ENCODE data around the gene SH2D2A. TPM values are rescaled to one million over a fixed set of nuclear protein-coding genes. Genes with fewer than 3 reads are reported as not detected.

The SH2D2A gene
- polyA plus RNA-seq, 1 of the 3 experiments (the other 2 are of a cell fraction): not detected

DNA sequence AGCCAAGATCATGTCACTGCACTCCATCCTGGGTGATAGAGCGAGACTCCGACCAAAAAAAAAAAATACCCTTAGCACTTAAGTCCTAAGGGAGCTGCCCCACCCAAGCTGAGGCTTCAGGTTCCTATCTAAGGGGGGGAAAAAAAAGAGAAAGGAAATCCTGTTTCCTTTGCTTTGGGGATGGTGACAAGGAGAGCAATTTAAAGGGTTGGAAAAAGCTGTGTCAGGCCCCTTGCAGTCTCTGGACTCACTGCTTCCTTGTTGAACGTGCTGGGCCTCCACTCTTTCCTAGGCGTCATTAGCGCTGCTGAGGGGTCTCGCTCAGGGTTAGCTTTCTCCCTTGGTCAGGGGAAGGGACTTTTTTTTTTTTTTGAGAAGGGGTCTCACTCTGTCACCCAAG lies 31.2 kb downstream of the SH2D2A start:
- Histone ChIP-seq H3K4me2 (no peak overlapping the region), H3K4me1 (ENCODE audit: control insufficient read depth in 1 of 2, insufficient read depth in 2 of 2, low read depth in 1 of 2, low read length in 1 of 2) (peaks cover 0 to 11% of the 10 kb centered on the region in 2 experiments; a peak in 1 of 4 replicates), H3K4me3 (ENCODE audit: low read depth in 2 of 2, low read length in 1 of 2) (no peak overlapping the region), H3K79me2 (ENCODE audit: insufficient read depth) (peaks cover 74% of the 10 kb centered on the region), H2AFZ (ENCODE audit: low read depth) (no peak overlapping the region), H3K27ac (ENCODE audit: low read depth in 2 of 2, low read length in 1 of 2) (no peak overlapping the region), H3F3A (replicated peaks; ENCODE audit: insufficient read depth) (peaks cover 18% of the 10 kb centered on the region), H3K27me3 (ENCODE audit: insufficient read depth) (no peaks in the 10 kb centered on the region), H4K20me1 (ENCODE audit: insufficient read depth) (peaks cover 31% of the 10 kb centered on the region), H3K9me3 (no peaks in the 10 kb centered on the region), H3K9me2 (no peaks in the 10 kb centered on the region), H3K9ac (no peak overlapping the region), H3K36me3 (replicated peaks in 1 of 2; ENCODE audit: control insufficient read depth in 1 of 2, insufficient read depth in 2 of 2, low read length in 1 of 2) (peaks cover 33 to 44% of the 10 kb centered on the region in 2 experiments)
- CTCF ChIA-PET: interaction anchor here (0.8 to 5.3 kb wide), 12 partner anchors 11 to 142 kb away, joined by 3 to 39 read pairs (median 4); partner anchors contain the start of gene NTRK1
- TF ChIP-seq ELF1 (IDR thresholded peaks at IDR 0.05) (no peak), NRF1 (IDR thresholded peaks at IDR 0.05; ENCODE audit: low read depth, low read length) (no peak), RFX5 (IDR thresholded peaks at IDR 0.05; ENCODE audit: low read length) (no peak), RXRA (IDR thresholded peaks at IDR 0.05; ENCODE audit: borderline replicate concordance, low read depth) (no peak), POLR2AphosphoS5 (IDR thresholded peaks at IDR 0.05; ENCODE audit: low read depth, low read length) (no peak), JUND (IDR thresholded peaks at IDR 0.05) (no peak), FOXJ3 (CRISPR knock-in tag; IDR thresholded peaks at IDR 0.05) (no peak), CHD2 (IDR thresholded peaks at IDR 0.05; ENCODE audit: low read length, partially characterized antibody) (no peak), GABPA (IDR thresholded peaks at IDR 0.05; ENCODE audit: low read depth) (no peak), MXI1 (IDR thresholded peaks at IDR 0.05; ENCODE audit: low read depth, low read length) (no peak)
- TF ChIP-seq, protein P1, sequence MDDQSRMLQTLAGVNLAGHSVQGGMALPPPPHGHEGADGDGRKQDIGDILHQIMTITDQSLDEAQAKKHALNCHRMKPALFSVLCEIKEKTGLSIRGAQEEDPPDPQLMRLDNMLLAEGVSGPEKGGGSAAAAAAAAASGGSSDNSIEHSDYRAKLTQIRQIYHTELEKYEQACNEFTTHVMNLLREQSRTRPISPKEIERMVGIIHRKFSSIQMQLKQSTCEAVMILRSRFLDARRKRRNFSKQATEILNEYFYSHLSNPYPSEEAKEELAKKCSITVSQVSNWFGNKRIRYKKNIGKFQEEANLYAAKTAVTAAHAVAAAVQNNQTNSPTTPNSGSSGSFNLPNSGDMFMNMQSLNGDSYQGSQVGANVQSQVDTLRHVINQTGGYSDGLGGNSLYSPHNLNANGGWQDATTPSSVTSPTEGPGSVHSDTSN (IDR thresholded peaks at IDR 0.05): no peak
- TF ChIP-seq, protein P2, sequence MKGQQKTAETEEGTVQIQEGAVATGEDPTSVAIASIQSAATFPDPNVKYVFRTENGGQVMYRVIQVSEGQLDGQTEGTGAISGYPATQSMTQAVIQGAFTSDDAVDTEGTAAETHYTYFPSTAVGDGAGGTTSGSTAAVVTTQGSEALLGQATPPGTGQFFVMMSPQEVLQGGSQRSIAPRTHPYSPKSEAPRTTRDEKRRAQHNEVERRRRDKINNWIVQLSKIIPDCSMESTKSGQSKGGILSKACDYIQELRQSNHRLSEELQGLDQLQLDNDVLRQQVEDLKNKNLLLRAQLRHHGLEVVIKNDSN (IDR thresholded peaks at IDR 0.05; ENCODE audit: borderline replicate concordance, low read depth): no peak
- TF ChIP-seq, protein P3, sequence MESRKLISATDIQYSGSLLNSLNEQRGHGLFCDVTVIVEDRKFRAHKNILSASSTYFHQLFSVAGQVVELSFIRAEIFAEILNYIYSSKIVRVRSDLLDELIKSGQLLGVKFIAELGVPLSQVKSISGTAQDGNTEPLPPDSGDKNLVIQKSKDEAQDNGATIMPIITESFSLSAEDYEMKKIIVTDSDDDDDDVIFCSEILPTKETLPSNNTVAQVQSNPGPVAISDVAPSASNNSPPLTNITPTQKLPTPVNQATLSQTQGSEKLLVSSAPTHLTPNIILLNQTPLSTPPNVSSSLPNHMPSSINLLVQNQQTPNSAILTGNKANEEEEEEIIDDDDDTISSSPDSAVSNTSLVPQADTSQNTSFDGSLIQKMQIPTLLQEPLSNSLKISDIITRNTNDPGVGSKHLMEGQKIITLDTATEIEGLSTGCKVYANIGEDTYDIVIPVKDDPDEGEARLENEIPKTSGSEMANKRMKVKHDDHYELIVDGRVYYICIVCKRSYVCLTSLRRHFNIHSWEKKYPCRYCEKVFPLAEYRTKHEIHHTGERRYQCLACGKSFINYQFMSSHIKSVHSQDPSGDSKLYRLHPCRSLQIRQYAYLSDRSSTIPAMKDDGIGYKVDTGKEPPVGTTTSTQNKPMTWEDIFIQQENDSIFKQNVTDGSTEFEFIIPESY (IDR thresholded peaks at IDR 0.05; ENCODE audit: borderline replicate concordance, low read depth): no peak
- TF ChIP-seq, protein P4, sequence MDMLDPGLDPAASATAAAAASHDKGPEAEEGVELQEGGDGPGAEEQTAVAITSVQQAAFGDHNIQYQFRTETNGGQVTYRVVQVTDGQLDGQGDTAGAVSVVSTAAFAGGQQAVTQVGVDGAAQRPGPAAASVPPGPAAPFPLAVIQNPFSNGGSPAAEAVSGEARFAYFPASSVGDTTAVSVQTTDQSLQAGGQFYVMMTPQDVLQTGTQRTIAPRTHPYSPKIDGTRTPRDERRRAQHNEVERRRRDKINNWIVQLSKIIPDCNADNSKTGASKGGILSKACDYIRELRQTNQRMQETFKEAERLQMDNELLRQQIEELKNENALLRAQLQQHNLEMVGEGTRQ (IDR thresholded peaks at IDR 0.05; ENCODE audit: borderline replicate concordance, low read depth, low read length): no peak
- TF ChIP-seq, protein P5, sequence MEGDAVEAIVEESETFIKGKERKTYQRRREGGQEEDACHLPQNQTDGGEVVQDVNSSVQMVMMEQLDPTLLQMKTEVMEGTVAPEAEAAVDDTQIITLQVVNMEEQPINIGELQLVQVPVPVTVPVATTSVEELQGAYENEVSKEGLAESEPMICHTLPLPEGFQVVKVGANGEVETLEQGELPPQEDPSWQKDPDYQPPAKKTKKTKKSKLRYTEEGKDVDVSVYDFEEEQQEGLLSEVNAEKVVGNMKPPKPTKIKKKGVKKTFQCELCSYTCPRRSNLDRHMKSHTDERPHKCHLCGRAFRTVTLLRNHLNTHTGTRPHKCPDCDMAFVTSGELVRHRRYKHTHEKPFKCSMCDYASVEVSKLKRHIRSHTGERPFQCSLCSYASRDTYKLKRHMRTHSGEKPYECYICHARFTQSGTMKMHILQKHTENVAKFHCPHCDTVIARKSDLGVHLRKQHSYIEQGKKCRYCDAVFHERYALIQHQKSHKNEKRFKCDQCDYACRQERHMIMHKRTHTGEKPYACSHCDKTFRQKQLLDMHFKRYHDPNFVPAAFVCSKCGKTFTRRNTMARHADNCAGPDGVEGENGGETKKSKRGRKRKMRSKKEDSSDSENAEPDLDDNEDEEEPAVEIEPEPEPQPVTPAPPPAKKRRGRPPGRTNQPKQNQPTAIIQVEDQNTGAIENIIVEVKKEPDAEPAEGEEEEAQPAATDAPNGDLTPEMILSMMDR (IDR thresholded peaks at IDR 0.05): no peak
- TF ChIP-seq, protein P6, sequence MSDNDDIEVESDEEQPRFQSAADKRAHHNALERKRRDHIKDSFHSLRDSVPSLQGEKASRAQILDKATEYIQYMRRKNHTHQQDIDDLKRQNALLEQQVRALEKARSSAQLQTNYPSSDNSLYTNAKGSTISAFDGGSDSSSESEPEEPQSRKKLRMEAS (IDR thresholded peaks at IDR 0.05; ENCODE audit: low read depth): no peak
- TF ChIP-seq, protein P7, sequence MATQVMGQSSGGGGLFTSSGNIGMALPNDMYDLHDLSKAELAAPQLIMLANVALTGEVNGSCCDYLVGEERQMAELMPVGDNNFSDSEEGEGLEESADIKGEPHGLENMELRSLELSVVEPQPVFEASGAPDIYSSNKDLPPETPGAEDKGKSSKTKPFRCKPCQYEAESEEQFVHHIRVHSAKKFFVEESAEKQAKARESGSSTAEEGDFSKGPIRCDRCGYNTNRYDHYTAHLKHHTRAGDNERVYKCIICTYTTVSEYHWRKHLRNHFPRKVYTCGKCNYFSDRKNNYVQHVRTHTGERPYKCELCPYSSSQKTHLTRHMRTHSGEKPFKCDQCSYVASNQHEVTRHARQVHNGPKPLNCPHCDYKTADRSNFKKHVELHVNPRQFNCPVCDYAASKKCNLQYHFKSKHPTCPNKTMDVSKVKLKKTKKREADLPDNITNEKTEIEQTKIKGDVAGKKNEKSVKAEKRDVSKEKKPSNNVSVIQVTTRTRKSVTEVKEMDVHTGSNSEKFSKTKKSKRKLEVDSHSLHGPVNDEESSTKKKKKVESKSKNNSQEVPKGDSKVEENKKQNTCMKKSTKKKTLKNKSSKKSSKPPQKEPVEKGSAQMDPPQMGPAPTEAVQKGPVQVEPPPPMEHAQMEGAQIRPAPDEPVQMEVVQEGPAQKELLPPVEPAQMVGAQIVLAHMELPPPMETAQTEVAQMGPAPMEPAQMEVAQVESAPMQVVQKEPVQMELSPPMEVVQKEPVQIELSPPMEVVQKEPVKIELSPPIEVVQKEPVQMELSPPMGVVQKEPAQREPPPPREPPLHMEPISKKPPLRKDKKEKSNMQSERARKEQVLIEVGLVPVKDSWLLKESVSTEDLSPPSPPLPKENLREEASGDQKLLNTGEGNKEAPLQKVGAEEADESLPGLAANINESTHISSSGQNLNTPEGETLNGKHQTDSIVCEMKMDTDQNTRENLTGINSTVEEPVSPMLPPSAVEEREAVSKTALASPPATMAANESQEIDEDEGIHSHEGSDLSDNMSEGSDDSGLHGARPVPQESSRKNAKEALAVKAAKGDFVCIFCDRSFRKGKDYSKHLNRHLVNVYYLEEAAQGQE (IDR thresholded peaks at IDR 0.05; ENCODE audit: low read depth, low read length): no peak
- POLR2A ChIA-PET: no interaction called here
- DNase-seq: no peak
- 99% methylated on average over 6 of the region's 6 CpGs for WGBS (ENCODE audit: low lambda C conversion rate)
